ENCODE results near the gene PSMD13.
"Not testable (repeated sequence)": the region's sequence is repeated elsewhere in the genome, so short reads cannot be mapped to it uniquely, and the experiment has no call there.

The PSMD13 gene

GRCh38 chr11:236774-237767 is at the start of gene PSMD13:
TSS of gene PSMD13 (plus strand) at chr11:236976. CDS start at chr11:237050, 74 bp downstream.
- peak; percentile 70 for DNase-seq

GRCh38 chr11:189200-189783 is 47.5 kb upstream of the PSMD13 start:
- not testable (repeated sequence) for DNase-seq

- not testable (repeated sequence) for DNase-seq
These were observed 46.9 kb upstream of the PSMD13 start for GRCh38 chr11:189843-190311.

- DNase-seq = not testable (repeated sequence)
These were observed 46.2 kb upstream of the PSMD13 start for GRCh38 chr11:190546-190945.

DNA sequence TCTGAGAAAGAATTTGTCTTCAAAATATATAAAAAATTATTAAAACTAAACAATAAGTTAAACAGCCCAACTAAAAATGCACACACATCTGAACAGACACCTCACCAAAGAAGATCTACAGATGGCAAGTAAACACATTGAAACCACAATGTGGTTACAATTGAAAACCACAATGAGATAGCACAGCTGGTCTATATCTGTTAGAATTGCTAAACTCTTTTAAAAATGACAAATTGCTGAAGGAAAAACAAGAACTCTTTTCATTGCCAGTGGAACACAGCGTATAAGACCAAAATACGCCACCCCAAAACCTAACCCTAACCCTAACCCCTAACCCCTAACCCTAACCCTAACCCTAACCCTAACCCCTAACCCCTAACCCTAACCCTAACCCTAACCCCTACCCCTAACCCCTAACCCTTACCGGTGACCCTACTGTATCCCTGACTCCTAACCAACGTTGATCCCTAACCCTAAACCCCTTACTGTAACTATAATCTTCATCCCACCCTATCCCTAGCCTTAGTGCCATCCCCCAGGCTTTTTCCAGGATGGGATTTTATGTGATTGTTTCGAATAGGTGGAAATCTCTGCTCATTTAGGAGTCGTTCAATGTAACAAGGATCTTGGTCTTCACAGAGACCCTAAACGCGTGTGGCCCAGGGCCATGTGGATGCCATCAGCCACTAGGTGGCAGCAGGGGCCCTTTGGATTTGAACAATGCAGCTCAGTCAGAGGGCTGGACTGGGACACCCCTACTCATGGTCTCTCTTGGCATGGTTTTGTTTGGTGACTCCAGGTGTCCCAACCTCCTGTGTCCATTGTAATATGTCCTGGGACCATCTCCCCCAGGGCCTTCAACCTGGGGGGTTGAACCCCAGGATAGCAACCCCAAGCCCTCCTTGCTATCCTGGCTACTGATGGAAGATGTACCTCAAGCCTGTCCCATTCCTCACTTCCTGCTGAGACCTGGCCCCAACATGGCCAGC is 45.0 kb upstream of the PSMD13 start:
- not testable (repeated sequence) for DNase-seq

DNA sequence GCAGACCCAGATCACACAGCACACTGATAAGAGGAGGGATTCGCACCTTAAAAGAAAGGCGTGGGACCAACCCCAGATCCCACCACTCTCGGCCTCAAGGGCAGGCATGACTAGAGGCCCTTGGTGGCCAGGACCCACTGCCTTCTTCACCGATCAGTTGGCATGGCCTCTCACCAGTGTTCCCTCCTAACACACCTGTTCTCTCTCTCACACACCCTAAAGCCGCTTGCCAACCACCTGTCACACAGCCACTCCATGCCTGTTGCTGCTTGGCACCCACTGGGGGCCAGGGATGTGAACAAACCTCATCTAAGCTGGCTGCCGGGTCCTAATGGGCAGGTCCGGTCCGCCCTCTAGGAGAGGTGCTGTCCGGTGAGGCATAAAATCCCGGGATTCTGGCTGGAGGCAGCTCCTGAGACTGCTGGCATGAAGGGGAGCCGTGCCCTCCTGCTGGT is 44.1 kb upstream of the PSMD13 start, which contains the start of gene SCGB1C1:
Gene SCGB1C1 (plus strand): TSS at position 405 of the 455 bp plus-strand sequence. CDS start 22 bp downstream, at position 427.
- DNase-seq = not testable (repeated sequence)

DNA sequence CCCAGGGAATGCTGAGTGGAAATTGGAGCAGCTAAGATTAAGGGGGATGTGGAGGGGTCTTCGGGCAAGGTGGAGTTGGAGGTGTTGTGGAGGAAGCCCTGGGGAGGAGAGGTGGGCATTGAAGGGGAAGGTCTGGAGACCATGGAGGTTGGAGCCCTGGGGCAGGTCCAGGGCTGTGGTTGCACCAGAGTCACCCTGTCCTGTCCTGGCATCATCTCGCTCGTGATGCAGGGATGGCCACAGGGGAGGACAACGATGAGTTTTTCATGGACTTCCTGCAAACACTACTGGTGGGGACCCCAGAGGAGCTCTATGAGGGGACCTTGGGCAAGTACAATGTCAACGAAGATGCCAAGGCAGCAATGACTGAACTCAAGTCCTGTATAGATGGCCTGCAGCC is 43.3 kb upstream of the PSMD13 start:
- not testable (repeated sequence) for DNase-seq

- DNase-seq = no peak
These were observed 39.7 kb upstream of the PSMD13 start for GRCh38 chr11:196786-197731.

- DNase-seq = no peak
These were observed 39.0 kb upstream of the PSMD13 start for GRCh38 chr11:197741-198235.

DNA sequence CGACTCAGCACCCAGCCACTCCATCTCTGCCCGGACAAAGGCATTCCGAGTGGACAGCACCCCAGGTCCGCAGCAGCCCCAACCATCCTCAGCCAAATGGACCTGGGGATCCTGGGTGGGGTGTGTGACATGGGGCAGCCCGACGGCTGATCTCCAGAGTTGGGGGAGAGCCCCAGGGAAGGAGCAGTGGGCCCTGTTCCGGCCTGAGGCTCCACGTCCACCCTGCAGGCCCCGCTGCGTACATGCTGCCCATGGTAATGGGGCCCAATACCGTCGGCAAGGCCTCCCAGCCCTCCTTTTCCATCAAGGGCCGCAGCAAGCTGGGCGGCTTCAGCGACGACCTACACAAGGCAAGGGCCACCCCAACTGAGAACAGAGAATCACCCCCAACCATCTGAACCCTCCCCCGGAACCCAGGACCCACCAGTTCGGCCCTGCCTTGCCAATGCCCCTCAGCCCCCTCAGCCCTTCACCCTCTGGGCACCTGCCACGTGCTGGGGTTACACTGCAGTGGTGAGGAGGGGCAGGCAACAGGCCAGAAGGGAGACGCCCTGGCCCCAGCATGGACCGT is 38.5 kb upstream of the PSMD13 start:
- DNase-seq = no peak

GRCh38 chr11:199004-199581 is 37.7 kb upstream of the PSMD13 start:
- no peak for DNase-seq

DNA sequence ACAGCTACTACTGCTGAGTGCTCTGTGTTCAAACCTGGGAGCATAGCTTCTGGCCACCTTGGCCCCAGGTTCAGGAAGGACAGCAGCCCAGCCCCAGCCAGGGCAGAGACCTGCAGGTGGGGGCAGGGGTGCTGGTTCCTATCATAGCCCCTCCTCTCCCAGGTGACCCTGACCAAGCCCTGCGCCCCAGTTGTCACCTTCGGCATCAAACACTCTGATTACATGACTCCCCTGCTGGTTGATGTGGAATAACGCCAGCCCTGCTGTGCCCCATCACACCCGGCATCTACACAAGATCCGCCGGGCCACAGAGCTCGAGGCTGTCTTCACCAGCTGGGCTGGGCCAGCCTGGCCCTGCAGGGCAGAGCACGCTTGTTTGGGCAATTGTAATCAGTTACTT is 37.0 kb upstream of the PSMD13 start:
- no peak for DNase-seq

DNA sequence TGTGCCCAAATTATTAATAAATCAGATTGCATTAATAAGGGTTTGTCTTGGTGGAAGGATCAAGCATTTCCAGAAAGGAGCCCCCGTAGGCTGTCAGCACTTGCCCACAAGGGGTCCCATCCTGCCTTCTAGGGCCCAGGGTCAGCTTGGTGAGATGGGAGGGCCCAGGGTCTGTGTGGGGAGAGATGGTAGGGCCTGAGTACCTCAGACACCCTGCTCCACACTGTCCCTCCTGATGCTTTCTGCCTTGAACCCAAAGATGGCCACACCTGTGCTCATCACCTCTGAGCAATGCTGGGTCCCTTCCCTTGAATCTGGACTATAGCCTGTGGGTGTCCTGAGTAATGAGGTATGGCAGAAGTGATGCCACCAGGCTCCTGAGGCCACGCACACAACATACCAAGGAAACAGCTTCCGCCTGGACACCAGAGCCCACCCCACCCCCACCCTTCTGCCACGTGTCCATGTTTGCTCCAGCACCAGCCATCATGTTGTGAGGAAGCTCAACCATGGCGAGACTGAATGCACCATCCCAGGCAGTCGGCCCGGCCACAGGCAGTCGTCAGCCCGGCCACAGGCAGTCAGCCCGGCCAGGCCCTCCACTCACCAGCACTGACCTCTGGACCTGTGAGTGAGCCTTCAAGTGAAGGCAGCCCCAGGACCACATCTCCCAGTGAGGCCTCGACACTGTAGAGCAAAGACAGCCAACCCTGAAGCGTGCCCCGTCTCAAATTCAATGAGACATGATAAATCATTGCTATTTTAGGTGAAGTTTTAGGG is 36.4 kb upstream of the PSMD13 start:
- no peak for DNase-seq

- no peak for DNase-seq
These were observed 34.8 kb upstream of the PSMD13 start for GRCh38 chr11:201966-202365.

DNA sequence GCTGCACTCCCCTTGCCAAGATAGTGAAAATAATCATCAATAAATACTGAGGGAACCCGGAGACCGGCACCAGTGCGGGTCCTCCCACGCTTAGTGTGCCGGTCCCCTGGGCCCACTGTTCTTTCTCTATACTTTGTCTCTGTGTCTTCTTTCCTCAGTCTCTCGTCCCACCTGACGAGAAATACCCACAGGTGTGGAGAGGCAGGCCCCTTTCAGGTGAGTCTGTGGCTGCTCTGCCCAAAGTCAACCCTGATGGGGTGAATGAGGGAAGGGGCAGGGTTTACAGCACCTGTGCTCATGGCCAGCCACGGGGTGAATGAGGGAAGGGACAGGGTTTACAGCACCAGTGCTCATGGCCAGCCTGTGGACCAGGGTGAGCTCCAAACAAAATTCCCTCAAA is 34.3 kb upstream of the PSMD13 start:
- no peak for DNase-seq

DNA sequence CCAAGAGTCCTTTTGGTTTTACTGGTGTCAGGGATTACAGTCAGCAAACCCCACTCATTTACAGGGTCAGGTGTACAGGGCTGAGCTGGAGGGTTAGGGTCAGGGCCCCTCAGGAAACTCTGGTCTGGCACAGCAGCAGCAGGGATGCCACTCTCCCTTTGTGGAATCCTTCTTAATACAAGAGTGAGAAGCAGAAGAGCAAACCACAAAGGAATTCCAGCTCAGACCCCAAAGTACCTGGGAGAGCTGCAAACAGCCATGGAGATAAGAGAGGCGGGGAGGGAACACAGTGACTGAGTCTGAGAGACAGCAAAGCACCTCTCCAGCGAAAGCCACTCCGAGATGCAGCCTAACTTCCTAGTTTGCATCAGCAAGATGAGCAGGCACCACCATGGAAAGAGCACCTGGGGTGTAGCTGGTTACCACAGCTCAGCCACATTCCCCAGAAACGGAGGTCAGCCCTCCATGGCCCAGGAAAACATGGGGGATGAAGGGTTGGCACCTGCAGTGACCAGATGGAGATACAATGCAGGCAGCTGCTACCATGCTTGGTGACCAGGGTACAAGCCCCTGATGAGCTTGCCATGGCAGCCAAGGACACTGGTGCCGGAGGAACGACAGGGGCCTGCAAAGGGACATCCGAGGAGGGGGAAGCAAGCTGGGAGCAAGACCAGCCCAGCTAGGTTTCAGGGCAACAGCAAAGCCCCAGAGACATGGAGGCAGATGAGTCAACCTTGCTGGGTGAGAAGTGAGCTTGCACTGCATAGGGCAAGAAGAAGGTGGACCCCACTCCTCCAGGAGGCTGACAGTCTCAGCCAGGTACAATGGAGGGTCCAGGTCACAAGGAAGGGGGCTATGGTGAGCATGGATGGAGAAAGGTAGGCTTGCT is 33.5 kb upstream of the PSMD13 start:
- no peak for DNase-seq

DNA sequence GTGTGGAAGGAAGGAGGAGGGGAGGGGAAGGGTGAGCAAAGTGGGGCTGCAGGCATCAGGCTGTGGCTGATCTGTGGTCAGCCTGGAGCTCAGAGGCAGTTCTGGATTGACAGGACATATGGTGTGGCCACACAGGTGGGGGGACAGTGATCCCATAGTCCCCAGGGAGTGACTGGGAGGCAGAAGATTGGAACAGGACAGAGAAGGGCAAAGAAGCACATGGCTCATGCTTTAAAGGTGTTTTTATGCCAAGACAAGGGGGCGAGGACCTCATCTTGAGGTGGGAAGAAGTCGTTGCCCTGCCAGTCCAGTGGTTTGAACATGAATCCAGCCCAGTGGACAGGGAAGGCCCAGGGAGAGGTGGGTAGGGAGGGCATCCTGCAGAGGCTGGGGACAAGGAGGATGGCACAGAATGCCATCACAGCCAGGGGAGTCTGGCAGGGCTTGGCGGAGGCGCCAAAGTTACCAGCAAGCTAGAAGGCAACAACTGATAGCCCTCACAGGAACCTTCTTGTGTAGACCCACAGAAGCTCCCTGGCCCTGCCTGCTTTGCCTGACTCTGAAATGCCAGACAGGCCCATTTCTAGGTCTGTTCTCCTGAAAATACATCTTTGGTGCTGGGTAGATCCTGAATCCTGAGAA is 32.7 kb upstream of the PSMD13 start:
- no peak for DNase-seq

DNA sequence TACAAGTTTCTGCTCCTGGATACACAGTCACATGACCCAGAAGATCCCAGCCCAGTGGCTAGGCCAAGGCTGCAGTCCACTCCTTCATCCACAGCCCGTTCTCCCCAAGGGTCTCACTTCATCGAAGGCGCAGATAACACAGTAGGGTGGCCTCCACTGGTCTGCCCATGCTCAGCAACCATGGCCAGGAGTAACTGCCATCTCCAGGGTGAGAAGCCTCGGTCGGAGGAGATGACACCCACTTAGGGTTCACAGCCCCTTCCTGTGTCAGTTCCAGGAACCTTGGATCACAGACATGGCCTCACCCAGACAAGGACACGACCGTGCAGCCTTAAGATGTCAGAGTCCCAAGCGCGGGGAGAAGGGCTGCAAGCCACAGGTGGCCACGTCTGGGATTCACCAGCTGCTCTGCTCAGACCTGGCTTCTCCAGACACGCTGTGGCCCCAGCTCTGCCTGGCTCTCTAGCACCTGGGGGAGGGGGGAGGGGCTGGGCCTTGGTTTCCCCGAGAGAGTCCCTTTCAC is 32.1 kb upstream of the PSMD13 start:
- DNase-seq = no peak

Measured in NCI-H1105 (cell line).